ENCODE results near the gene EPHB1.

GRCh38 chr3:134897391-134898141 is 102.5 kb downstream of the EPHB1 start:
- TF ChIP-seq E2F1 (CRISPR knock-in tag; IDR thresholded peaks at IDR 0.05) (no peak), PRDM15 (CRISPR knock-in tag; IDR thresholded peaks at IDR 0.05) (no peak), CTCF (IDR thresholded peaks at IDR 0.05) (no peak), CBFB (CRISPR knock-in tag; IDR thresholded peaks at IDR 0.05; ENCODE audit: low read depth) (no peak), SP1 (CRISPR knock-in tag; conservative IDR thresholded peaks at IDR 0.05) (no peak), ZNF423 (CRISPR knock-in tag; IDR thresholded peaks at IDR 0.05) (no peak), MLX (CRISPR knock-in tag; IDR thresholded peaks at IDR 0.05) (no peak), ATF1 (CRISPR knock-in tag; IDR thresholded peaks at IDR 0.05) (no peak), ZBTB43 (CRISPR knock-in tag; IDR thresholded peaks at IDR 0.05) (no peak), FOXJ3 (CRISPR knock-in tag; IDR thresholded peaks at IDR 0.05; ENCODE audit: borderline replicate concordance) (no peak)
